Measurements from ENCODE around the gene ARHGAP21.
"Not testable (repeated sequence)": the region's sequence is repeated elsewhere in the genome, so short reads cannot be mapped to it uniquely, and the experiment has no call there.

The ARHGAP21 gene

DNA sequence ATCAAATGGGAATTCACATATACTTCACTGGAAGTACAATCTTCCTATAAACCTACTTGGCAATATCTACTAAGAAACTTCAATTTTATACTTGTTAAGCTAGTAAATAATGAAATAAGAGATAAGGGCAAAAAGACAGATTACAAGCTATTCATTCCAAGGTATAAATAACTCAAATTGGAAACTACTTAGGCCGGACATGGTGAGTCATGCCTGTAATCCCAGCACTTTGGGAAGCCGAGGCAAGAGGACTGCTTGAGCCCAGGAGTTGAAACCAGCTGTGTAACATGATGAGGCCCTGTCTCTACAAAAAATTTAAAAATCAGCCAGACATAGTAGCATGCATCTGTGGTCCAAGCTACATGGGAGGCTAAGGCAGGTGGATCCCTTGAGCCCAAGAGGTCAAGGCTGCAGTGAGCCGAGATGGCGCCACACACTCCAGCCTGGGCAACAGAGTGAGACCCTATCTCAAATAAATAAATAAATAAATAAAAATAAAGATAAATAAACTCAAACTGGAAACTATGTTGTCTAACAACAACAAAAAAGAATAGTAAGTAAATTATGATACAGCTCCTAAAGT lies 37.6 kb downstream of the ARHGAP21 start:
- DNase-seq (ENCODE audit: low read depth, low spot score) = peak; percentile 17

DNA sequence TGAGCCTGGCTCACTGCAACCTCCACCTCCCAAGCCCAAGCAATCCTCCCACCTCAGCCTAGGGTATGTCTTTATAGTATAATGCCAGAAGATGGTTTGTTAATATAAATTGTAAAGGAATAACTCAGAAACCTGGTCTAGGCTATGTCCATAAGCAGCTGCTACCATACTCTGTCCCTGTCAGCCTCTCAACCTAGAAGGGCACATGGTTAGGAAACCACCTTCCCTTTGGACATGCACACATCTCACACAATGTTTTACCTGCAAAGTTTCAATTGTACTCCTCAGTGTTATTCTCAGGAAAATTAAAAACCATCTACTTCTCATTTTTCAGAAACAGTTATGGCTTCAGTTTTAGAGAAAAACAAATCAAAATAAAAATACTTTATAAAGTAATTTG lies 40.1 kb downstream of the ARHGAP21 start:
- DNase-seq (ENCODE audit: low read depth, low spot score) = no peak

DNA sequence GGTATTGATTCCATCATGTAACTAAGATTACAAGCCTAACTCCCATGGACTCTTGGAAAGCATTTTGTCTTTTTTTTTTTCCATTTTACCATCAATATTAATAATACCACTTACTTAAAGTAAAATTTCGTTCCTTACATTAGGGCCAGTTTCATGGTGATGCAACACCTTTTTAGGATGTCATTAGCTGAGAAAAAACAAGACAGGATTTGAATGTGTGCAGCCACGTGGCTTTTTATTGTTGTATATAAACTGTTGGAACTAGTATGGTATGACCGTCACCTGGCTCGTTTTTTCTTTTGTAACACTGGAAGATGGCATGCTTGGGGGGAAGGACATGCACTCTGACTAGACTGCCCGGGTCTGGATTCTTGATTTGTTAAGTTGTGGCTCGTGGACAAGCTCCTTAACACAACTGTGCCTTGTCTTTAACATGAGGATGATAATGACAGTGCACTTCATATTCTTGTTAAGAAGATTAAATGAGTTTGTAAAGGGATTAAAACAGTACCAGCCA lies 42.1 kb downstream of the ARHGAP21 start:
- DNase-seq (ENCODE audit: low read depth, low spot score) = no peak

DNA sequence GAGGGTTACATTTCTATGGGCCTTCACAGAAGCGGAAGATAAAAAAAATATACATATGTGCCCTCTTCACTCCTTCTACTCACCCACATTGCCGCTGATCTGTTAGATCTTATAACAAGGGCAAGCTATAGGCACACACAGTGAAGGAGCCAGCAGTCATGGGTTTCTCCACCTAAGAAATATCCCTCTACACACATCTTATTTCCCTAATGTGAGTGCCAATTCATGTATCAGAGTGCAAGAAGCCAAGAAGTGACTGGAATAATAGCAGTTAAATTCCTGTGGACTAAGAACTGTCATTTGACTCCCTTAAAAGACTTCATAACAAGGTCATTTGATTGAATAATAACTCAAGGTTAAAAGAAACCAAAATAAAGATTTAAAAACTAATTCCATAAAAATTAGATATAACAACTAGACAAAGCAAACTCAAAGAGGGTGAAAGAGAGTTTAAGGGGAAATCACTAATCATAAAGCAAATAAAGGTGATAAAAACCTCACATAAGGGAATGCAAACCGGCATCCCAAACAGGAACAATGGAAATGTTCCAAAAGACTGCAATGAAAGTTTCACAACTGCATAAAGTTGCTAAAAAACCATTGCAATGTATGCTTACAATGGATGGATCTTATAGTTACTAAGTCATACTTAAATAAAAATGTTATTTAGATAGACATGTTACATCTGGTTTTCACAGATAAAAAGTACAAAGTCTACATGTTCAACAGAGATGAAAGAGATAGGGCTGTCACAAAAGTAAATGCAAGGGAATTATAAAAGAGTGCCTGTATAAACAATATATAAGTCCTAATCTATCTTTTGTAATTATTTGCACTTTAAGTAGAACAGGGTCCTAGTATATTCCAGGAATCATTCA lies 42.8 kb downstream of the ARHGAP21 start:
- no peak for DNase-seq (ENCODE audit: low read depth, low spot score)

DNA sequence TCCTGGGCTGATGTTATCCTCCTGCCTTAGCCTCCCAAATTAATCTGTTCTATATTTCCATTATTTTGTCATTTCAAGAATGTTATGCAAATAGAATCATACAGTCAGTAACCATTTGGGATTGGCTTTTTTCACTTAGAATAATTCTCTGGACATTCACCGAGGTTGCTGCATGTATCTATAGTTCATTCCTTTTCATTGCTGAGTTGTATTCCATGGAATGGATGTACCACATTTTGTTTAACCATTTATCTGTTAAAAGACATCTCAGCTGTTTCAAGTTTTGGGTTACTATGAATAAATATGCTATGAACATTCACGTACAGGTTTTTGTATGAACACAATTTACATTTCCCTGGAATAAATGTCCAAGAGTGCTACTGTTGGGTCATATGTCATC lies 44.9 kb downstream of the ARHGAP21 start:
- DNase-seq (ENCODE audit: low read depth, low spot score) = no peak

DNA sequence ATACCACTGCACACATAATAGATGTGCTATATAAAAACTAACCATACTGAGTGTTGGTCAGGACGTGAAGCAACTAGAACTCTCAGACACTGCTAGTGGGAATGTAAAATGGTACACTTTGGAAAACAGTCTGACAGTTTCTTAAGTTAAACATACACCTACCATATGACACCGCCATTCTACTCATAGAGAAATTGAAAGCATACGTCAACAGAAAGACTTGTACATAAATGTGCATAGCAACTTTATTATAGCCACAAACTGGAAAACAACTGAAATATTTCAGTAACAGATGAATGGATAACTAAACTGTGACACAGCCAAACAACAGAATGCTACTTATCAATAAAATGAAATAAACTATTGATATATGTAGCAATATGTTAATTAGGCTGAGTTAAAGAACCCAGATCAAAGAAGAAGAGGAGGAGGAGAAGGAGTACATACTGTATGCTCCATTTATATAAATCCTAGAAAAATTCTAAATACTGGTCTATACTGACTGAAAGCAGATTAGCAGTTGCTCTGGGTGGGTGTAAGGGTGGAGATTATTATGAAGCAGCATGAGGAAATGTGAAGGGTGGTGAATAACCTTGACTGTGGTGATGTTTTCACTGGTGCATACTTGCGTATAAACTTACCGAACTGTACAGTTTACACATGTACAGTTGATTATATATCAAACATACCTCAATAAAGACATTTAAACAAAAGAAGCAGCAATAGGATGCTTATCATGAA lies 48.6 kb downstream of the ARHGAP21 start:
- no peak for DNase-seq (ENCODE audit: low read depth, low spot score)

DNA sequence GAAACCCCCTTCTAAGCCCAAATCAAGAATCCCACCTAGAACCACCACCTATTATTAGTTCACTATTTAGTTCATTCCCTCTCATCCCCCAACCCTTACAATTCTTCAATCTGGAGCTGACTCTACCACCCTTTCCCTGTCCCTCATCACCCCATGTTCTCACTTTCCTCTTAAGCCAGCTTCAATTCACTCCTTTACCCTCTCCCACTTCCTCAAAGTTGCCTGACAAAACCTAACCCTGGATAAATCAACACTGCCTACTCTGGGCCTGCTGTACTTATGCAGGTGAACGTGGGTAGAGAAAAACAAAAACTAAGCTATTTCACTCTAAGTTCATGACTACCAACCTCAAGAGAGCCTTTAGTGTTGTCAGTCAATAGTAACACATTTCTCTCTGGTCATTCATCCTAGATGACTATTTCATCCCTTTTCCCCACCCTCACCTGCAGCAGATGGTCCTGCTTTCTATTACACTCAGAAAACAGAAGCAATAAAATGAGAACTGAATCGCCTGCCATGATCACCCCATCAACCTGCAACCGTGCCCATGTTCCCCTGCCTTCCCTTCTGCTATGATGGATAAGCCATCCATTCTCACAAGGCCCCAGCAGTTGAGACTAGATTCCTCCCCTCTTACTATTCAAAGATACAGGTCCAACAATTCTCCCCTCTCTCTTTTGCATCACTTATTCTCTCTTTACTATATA lies 52.6 kb downstream of the ARHGAP21 start:
- no peak for DNase-seq (ENCODE audit: low read depth, low spot score)

DNA sequence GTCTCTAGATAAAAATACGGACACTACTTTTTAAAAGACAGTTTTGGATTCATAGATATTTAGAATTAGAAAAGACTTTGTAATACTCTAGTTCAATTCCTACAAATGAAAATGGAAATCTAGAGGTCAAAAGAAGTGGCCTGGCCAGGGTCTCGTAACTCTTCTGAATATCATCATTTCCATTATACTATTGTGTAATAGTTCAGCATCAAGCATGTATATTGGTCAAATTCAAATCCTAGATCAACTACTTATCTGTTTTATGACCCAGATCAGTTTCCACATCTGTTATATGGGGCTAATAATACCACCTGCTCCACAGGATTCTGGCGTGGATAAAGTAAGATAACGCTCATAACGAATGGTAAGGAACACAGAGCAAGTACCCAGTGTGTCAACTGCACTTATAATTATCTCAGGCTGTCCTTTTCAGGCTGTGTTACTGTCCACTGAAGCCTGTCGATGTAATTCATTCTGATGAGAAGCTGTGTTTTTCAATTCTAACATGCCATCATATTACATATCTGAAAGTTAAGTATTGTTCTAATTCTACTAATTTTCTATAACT lies 54.3 kb downstream of the ARHGAP21 start:
- DNase-seq (ENCODE audit: low read depth, low spot score) = no peak

DNA sequence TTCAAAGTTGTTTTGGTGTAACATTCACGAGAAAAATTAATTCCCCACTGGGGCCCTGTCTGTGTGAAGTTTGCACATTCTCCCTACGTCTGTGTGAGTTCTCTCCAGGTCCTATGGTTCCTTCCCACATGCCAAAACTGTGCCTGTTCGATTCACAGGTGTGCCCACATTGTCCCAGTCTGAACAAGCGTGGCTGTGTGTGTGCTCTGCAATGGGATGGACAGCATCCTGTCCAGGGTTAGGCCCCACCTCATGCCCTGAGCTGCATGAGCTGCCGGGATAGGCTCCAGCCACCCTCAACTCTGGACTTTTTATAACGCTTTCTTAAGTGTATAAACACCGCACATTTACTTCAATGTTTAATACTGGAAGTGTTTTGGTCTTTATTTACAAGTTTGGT lies 55.4 kb downstream of the ARHGAP21 start:
- no peak for DNase-seq (ENCODE audit: low read depth, low spot score)

DNA sequence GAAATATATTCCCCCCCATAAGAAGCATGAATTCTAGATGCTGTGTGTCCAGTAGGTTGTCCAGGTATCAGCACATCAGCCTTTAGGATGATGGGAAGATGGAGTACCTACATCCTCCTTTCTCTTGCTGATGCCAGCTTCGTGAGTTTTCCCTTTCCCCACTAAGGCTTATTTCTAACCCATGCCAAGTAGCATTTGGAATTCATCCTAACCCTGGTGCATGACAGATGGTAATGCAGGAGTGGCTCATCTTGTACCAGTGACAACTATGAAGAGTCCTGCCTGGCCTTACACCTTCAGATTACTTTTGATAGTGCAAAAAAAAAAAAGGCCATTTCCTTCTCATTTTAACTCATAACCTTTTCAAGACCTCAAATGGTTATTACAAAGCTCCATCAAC lies 58.7 kb downstream of the ARHGAP21 start:
- no peak for DNase-seq (ENCODE audit: low read depth, low spot score)

DNA sequence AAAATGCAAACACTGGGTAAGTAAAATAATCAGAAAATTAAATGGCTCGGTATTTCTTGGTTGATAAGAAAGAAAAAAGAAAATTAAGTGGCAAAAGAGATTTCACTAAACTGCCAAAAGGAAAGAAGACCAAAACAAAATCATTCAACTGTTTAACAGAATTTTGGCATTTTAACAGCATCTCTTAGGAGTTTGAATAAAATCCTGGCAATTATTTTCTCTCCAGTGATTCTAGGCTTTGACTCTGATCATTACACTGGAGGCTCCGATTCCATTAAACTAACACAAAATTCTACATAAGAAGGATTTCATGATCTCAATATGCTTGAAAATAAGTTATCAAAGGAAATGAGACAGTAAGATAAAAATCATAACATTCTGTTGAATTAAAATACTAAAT lies 62.3 kb downstream of the ARHGAP21 start:
- no peak for DNase-seq (ENCODE audit: low read depth, low spot score)

DNA sequence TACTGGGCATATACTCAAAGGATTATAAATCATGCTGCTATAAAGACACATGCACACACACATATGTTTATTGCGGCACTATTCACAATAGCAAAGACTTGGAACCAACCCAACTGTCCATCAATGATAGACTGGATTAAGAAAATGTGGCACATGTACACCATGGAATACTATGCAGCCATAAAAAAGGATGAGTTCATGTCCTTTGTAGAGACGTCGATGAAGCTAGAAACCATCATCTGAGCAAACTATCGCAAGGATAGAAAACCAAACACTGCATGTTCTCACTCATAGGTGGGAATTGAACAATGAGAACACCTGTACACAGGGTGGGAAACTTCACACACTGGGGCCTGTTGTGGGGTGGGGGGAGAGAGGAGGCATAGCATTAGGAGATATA lies 65.4 kb downstream of the ARHGAP21 start:
- not testable (repeated sequence) for DNase-seq (ENCODE audit: low read depth, low spot score)

DNA sequence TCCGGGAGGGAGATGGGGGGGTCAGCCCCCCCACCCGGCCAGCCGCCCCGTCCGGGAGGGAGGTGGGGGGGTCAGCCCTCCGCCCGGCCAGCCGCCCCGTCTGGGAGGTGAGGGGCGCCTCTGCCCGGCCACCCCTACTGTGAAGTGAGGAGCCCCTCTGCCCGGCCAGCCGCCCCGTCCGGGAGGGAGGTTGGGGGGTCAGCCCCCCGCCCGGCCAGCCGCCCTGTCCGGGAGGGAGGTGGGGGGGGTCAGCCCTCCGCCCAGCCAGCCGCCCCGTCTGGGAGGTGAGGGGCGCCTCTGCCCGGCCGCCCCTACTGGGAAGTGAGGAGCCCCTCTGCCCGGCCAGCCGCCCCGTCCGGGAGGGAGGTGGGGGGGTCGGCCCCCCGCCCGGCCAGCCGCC lies 67.4 kb downstream of the ARHGAP21 start:
- DNase-seq (ENCODE audit: low read depth, low spot score) = not testable (repeated sequence)

DNA sequence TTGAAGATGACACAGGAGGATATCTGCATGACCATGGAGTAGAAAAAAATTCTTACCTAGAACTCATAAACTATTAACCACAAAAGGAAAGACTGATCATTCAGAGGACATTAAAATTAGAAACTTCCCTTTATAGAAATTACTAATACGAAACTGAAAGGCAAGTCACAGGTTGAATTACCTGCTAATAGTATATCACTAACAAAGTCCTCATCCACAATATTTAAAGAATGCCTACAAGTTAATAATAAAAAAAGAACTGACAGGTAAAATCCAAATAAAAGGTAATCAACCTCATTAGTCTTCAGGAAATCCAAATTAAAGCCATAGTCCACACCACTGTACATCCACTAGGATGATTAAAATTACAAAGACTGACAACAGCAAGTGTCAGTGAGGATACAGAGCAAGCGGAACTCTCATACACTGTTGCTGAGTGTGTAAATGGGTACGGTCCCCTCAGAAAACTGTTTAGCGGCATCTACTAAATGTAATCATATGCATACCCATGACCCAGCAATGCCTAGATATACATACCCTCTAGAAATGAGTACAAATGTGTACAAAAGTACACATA lies 71.2 kb downstream of the ARHGAP21 start:
- DNase-seq (ENCODE audit: low read depth, low spot score) = no peak

DNA sequence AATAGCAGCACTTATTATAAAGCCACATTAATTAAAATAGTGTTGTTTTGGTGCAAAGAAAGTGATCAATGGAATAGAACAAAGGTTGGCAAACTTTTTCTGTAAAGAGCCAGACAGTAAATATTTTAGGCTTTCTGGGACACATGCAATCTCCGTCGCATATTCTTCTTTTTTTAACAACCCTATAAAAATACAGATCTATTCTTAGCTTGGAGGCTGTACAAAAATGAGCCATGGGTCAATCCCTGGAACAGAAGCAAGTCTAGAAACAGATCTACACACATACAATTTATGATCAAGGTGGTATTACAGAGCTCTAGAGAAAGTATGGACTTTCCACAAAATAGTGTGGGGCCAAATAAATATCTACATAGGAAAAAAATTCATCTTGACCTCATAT lies 71.8 kb downstream of the ARHGAP21 start:
- no peak for DNase-seq (ENCODE audit: low read depth, low spot score)

DNA sequence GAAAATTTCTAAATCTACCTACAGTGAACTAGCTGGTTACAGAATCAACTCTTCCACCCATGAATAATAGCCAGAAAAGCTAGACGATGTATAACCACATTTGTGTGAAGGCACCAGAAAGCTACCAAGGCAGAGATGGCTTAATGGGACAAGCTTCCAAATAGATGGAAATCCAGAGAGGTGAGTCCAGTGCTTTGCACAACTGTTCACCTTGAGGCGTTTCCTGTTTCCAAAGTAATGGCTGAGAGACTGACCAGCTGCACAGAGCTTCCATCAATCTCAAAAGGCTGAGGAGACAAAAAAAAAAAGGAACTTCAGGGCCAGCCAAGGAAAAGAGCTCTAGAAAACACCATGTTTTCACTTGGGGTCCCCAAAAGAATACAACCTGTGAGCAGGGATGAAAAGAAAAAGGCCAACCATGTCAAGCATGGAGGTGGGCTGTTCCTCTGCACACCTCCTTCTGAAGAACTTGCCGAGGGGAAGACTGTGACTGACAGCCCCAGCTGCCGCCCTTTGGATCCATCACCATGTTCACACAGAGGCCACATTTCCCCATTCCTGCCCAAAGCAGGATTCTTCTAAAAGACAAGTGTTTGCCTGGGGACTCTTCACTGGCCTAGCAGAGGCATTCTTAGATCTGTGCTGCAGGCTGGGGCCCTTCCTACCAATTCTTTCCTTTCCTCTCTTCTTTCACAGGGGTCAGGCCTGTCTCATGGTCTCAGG lies 72.9 kb downstream of the ARHGAP21 start:
- no peak for DNase-seq (ENCODE audit: low read depth, low spot score)

DNA sequence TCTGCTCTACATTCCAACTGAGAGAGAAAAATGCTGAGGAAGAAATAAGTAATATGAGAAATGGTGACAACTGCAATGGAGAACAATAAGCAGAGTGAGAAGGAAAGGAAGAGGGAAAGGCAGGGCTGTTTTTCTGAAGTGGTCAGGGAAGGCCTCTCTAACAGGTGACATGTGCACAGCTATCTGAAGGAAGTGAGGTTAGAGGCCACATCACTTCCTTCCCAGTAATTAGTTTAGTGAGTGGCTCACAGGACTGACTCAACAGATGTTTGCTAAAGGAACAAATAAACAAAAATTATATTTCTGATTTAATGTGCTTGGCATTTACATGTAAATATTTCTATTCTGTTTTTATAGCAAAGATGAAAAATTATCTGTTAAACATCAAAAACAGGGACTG lies 77.9 kb downstream of the ARHGAP21 start:
- no peak for DNase-seq (ENCODE audit: low read depth, low spot score)

DNA sequence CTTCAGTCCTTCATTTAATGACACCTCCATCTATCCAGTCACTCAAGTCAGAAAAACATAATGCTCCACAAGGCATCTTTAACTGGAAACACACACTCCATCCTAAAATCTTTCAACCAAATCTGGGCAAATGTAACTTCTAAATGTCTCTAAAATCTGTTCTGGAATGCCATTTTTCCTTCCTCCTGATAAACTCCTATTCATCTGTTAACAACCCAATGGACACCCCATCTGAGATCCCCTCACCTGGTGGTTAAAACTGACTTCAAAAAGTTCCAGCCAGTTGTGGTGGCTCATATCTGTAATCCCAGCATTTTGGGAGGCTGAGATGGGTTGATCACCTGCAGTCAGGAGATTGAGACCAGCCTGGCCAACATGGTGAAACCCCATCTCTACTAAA lies 78.7 kb downstream of the ARHGAP21 start:
- DNase-seq (ENCODE audit: low read depth, low spot score) = no peak

DNA sequence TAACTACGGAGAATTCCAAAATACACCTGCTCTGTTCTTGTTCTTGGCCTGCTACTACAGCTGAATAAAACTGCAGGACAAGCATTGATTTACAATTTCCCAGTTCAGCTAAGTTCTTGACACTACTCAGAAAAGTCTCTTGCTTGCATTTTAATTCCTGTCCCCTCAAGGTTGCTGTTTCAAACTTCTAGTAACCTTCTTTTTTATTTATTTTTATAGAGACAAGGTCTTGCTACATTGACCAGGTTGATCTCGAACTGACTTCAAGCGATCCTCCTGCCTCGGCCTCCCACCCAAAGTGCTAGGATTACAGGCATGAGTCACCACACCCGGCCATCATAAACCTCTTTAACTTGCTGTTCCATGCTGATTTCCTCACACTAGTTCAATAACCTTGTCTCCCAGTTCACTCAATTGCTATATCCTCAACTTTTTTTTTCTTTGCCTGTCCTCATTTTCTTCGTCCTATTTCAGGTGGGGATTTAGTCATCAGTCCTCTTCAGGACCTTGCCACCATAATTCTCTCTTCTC lies 79.9 kb downstream of the ARHGAP21 start:
- DNase-seq (ENCODE audit: low read depth, low spot score) = no peak
